Measurements from ENCODE around the gene GATD1.
A peak's percentile ranks its signal among the peaks of the same experiment; 100 is the strongest.

The GATD1 gene

DNA sequence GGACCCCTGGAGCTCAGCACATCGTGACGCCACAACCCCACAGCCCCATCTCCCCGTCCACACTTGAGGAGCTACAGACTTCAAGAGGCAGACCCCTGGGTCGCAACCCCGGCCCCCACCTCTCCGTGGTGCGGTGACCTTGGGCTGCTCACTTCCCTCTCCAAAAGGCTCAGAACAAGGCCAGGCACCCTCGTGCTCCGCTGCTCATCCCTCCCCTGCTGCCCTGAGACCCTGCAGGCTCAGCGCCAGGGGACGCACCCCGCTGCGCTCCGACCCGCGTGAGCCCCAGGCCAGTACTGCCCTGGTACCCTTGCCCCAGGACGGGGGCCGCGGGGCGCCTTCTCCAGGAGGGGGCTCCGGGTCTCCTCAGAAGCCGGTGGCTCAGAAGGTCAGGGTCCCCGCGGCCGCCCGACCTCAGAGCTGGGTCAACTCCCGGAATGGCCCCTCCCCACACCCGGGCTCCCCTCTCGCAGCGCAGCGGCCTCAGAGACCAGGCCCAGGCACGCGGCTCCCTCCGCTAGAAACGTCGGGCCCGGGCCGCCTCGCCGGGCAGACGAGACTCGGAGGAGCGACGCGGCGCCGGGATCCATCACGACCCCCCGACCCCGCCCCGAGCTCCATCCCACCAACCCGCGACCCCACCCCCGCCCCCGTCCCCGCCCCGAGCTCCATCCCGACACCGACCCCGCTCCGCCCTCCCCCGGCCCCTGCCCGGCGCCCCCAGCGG lies 563 bp downstream of the GATD1 start (continued):
- TF ChIP-seq, protein P1, sequence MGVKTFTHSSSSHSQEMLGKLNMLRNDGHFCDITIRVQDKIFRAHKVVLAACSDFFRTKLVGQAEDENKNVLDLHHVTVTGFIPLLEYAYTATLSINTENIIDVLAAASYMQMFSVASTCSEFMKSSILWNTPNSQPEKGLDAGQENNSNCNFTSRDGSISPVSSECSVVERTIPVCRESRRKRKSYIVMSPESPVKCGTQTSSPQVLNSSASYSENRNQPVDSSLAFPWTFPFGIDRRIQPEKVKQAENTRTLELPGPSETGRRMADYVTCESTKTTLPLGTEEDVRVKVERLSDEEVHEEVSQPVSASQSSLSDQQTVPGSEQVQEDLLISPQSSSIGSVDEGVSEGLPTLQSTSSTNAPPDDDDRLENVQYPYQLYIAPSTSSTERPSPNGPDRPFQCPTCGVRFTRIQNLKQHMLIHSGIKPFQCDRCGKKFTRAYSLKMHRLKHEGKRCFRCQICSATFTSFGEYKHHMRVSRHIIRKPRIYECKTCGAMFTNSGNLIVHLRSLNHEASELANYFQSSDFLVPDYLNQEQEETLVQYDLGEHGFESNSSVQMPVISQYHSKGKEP (tag by site-specific recombination; IDR thresholded peaks at IDR 0.05): no peak
- TF ChIP-seq ZNF560 (tag by site-specific recombination; IDR thresholded peaks at IDR 0.05; ENCODE audit: borderline replicate concordance) (no peak), OSR2 (tag by site-specific recombination; IDR thresholded peaks at IDR 0.05) (no peak), ZNF221 (tag by site-specific recombination; IDR thresholded peaks at IDR 0.05; ENCODE audit: borderline replicate concordance) (no peak), ZNF391 (tag by site-specific recombination; IDR thresholded peaks at IDR 0.05; ENCODE audit: borderline replicate concordance, low read depth) (no peak), BCL11A (tag by site-specific recombination; IDR thresholded peaks at IDR 0.05; ENCODE audit: low read depth) (0 out of 2 replicates have a peak, but pooled peaks have one; percentile 33), ZNF548 (tag by site-specific recombination; IDR thresholded peaks at IDR 0.05) (no peak), ZNF140 (tag by site-specific recombination; IDR thresholded peaks at IDR 0.05) (no peak), KLF7 (tag by site-specific recombination; IDR thresholded peaks at IDR 0.05; ENCODE audit: borderline replicate concordance) (no peak), ZBTB21 (tag by site-specific recombination; IDR thresholded peaks at IDR 0.05) (no peak), TRIM28 (IDR thresholded peaks at IDR 0.05; ENCODE audit: borderline replicate concordance, low read length) (no peak), ZNF292 (tag by site-specific recombination; IDR thresholded peaks at IDR 0.05; ENCODE audit: borderline replicate concordance, low read depth) (no peak), ZNF133 (tag by site-specific recombination; IDR thresholded peaks at IDR 0.05) (no peak), IKZF3 (tag by site-specific recombination; IDR thresholded peaks at IDR 0.05) (no peak), GLI4 (tag by site-specific recombination; IDR thresholded peaks at IDR 0.05) (no peak), ZSCAN16 (tag by site-specific recombination; IDR thresholded peaks at IDR 0.05) (no peak), ZNF76 (tag by site-specific recombination; IDR thresholded peaks at IDR 0.05; ENCODE audit: borderline replicate concordance, low read depth) (no peak), ZNF600 (tag by site-specific recombination; IDR thresholded peaks at IDR 0.05) (no peak), ZNF558 (tag by site-specific recombination; IDR thresholded peaks at IDR 0.05) (no peak), EGR2 (tag by site-specific recombination; IDR thresholded peaks at IDR 0.05; ENCODE audit: low read depth) (no peak; the same call in 1 of the 2 replicates), ZNF341 (tag by site-specific recombination; IDR thresholded peaks at IDR 0.05; ENCODE audit: low read depth) (no peak), ZNF768 (tag by site-specific recombination; IDR thresholded peaks at IDR 0.05) (no peak)
- TF ChIP-seq, protein P2, sequence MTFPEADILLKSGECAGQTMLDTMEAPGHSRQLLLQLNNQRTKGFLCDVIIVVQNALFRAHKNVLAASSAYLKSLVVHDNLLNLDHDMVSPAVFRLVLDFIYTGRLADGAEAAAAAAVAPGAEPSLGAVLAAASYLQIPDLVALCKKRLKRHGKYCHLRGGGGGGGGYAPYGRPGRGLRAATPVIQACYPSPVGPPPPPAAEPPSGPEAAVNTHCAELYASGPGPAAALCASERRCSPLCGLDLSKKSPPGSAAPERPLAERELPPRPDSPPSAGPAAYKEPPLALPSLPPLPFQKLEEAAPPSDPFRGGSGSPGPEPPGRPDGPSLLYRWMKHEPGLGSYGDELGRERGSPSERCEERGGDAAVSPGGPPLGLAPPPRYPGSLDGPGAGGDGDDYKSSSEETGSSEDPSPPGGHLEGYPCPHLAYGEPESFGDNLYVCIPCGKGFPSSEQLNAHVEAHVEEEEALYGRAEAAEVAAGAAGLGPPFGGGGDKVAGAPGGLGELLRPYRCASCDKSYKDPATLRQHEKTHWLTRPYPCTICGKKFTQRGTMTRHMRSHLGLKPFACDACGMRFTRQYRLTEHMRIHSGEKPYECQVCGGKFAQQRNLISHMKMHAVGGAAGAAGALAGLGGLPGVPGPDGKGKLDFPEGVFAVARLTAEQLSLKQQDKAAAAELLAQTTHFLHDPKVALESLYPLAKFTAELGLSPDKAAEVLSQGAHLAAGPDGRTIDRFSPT (tag by site-specific recombination; IDR thresholded peaks at IDR 0.05): peak; percentile 30; the same call in 1 of the 2 replicates
- TF ChIP-seq, protein P3, sequence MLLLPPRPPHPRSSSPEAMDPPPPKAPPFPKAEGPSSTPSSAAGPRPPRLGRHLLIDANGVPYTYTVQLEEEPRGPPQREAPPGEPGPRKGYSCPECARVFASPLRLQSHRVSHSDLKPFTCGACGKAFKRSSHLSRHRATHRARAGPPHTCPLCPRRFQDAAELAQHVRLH (tag by site-specific recombination; IDR thresholded peaks at IDR 0.05): no peak
- TF ChIP-seq, protein P4, sequence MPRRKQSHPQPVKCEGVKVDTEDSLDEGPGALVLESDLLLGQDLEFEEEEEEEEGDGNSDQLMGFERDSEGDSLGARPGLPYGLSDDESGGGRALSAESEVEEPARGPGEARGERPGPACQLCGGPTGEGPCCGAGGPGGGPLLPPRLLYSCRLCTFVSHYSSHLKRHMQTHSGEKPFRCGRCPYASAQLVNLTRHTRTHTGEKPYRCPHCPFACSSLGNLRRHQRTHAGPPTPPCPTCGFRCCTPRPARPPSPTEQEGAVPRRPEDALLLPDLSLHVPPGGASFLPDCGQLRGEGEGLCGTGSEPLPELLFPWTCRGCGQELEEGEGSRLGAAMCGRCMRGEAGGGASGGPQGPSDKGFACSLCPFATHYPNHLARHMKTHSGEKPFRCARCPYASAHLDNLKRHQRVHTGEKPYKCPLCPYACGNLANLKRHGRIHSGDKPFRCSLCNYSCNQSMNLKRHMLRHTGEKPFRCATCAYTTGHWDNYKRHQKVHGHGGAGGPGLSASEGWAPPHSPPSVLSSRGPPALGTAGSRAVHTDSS (tag by site-specific recombination; IDR thresholded peaks at IDR 0.05): no peak
- TF ChIP-seq, protein P5, sequence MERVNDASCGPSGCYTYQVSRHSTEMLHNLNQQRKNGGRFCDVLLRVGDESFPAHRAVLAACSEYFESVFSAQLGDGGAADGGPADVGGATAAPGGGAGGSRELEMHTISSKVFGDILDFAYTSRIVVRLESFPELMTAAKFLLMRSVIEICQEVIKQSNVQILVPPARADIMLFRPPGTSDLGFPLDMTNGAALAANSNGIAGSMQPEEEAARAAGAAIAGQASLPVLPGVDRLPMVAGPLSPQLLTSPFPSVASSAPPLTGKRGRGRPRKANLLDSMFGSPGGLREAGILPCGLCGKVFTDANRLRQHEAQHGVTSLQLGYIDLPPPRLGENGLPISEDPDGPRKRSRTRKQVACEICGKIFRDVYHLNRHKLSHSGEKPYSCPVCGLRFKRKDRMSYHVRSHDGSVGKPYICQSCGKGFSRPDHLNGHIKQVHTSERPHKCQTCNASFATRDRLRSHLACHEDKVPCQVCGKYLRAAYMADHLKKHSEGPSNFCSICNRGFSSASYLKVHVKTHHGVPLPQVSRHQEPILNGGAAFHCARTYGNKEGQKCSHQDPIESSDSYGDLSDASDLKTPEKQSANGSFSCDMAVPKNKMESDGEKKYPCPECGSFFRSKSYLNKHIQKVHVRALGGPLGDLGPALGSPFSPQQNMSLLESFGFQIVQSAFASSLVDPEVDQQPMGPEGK (tag by site-specific recombination; IDR thresholded peaks at IDR 0.05): peak; percentile 28
- TF ChIP-seq, protein P6, sequence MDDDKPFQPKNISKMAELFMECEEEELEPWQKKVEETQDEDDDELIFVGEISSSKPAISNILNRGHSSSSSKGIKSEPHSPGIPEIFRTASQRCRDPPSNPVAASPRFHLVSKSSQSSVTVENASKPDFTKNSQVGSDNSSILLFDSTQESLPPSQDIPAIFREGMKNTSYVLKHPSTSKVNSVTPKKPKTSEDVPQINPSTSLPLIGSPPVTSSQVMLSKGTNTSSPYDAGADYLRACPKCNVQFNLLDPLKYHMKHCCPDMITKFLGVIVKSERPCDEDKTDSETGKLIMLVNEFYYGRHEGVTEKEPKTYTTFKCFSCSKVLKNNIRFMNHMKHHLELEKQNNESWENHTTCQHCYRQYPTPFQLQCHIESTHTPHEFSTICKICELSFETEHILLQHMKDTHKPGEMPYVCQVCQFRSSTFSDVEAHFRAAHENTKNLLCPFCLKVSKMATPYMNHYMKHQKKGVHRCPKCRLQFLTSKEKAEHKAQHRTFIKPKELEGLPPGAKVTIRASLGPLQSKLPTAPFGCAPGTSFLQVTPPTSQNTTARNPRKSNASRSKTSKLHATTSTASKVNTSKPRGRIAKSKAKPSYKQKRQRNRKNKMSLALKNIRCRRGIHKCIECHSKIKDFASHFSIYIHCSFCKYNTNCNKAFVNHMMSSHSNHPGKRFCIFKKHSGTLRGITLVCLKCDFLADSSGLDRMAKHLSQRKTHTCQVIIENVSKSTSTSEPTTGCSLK (tag by site-specific recombination; IDR thresholded peaks at IDR 0.05): no peak
- TF ChIP-seq, protein P7, sequence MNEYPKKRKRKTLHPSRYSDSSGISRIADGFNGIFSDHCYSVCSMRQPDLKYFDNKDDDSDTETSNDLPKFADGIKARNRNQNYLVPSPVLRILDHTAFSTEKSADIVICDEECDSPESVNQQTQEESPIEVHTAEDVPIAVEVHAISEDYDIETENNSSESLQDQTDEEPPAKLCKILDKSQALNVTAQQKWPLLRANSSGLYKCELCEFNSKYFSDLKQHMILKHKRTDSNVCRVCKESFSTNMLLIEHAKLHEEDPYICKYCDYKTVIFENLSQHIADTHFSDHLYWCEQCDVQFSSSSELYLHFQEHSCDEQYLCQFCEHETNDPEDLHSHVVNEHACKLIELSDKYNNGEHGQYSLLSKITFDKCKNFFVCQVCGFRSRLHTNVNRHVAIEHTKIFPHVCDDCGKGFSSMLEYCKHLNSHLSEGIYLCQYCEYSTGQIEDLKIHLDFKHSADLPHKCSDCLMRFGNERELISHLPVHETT (tag by site-specific recombination; IDR thresholded peaks at IDR 0.05): no peak

Measured in HEK293 (cell line).